ENCODE measurements around the gene RFX2.
"Not testable (repeated sequence)": the region's sequence is repeated elsewhere in the genome, so short reads cannot be mapped to it uniquely, and the experiment has no call there.

The RFX2 gene

GRCh38 chr19:5987077-5987818, 123.1 kb downstream of the RFX2 start:
- DNase-seq, result peak; percentile 75

DNA sequence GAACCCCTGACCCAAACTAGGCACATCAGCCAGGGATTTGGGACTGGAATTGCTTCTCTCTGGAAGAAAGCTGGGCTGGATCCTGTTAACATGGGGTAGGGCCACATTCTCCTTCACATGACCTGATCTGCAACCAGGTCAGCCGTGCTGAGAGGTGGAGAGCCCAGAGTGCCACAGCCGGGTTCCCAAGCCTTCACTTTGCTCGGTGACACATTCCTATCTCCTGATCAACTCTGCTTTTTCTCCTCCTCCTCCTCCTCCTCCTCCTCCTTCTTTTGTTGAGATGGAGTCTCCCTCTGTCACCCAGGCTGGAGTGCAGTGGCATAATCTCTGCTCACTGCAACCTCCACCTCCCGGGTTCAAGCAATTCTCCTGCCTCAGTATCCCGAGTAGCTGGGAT, 124.5 kb downstream of the RFX2 start:
- DNase-seq, result not testable (repeated sequence)

GRCh38 chr19:5985098-5985783, 125.1 kb downstream of the RFX2 start:
- no peak for DNase-seq

- no peak for DNase-seq
Observed at GRCh38 chr19:5984600-5984999, 125.7 kb downstream of the RFX2 start.

GRCh38 chr19:5983367-5983955, 126.8 kb downstream of the RFX2 start:
- no peak for DNase-seq

DNA sequence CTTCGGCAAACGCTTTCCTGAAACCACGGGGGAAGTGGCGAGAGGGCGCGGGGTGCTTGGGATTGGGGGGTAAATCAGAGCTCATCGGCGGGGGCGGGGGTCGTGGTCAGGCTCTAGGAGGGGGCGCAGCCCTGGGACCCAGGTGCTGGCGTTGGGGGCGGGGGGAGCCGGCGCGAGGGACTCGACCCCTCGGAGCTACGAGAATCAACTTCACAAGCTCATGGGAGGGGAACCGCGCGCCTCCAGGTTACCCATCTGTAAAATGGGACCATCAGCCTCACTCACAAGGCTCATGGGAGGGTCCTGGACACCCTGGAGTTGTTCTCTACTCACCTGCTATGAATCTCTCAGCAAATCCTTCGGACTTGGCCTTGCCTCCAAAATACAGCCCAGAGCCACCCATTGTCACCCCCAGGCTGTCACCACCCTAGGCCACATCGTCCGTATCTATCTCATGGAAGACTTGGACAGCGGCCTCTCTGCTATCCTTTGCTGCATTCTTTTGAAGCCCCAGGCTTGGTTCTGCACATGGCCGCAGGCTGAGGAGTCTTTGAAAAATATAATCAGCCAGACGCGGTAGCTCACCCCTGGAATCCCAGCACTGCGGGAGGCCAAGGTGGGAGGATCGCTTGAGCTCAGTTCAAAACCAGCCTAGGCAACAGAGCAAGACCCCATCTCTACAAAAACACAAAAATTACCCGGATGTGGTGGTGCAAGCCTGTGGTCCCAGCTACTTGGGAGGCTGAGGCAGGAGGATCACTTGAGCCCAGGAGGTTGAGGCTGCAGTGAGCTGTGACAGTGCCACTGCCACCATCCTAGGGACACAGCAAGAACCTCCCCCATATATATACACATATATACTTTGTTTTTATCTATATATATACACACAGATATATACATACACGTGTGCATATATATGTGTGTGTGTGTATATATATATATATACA, 131.4 kb downstream of the RFX2 start:
- no peak for DNase-seq

DNA sequence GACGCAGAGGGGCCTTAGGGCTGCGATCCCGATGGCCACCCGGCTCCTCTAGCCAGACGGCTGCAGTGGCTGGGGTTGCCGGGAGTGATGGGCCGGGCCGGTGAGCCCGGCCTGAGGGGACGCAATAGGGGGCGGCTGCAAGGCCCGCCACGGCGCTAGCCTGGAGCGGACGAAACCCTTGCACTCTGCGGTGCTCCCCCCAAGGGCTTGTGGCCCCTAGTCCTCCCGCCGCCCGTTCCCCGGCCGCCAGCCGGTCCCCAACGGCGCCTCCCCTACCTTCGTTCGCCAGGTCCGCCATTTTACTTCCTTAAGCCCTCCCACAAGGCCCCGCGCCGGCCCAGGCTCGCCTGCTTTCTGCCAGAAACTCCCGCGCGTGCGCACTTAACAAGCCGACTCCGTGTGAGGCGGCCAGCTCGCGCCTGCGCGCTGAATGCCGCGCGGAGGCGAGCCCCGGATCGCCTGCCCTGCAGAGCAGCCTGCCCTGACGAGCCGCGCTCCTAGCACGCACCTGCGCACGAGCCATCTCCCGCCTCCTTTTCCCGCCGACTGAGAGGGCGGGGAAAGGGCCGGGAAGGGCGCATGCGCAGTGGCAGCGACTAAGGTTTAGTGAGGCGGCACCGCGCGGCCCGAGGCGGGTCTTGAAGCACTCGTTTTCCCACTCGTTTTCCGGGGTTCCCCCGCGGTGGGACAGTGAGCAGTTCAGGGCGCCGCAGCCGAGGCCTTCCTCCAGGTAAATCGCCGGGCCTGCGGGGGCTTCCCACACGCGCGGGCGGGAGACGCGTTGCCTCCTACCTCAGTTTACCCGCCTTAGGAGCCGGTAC, 132.3 kb downstream of the RFX2 start, which contains the start of gene RANBP3:
Gene RANBP3, minus strand, starts transcription at position 356 of the 821 bp plus-strand sequence. Its CDS starts 58 bp downstream, at position 298.
- peak; percentile 99 for DNase-seq

DNA sequence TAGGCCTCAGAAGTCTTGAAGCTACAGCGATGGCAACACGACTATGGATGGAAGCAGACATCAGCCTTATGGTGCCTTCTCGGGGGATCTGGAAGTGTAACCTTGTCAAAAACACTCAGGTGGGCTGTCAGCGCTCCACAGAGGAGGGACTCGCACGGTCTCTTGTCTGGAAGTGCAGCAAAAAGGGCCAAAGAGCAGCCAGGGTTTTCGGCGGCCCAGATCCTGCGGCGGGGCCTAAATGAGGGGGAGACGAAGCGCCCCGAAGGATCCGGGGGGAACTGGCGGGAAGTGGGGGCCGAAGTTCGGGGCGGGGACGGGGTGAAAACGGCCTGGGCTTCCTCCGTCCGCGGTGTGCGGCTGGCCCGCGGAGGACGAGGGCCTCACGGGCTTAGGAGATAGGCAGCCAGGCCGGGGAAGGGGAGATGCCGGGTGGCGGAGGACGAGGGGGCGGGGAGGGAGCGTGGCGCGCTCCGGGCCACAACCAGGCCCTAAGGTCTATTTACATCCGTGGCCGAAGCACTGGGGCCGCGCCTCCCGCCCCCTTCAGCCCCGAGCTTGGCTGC, 133.0 kb downstream of the RFX2 start:
- no peak for DNase-seq

DNA sequence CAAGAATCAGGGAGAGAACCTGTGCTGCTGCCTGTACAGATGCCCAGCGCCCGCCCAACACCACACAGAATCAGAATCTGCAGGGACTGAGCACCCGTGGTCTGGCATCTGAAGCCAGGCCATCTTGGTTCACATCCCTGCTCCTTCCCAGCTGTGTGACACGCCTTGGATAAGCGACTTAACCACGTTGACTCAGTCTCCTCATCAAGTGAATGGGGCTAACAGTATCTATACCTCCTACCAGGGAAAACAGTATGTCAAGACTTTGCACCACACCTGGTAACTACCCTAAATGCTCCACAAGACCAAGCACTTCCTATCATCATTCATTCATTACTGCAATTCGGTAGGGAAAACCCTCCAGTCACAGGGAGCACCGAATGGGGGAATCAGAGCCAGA, 133.5 kb downstream of the RFX2 start:
- DNase-seq, result no peak

DNA sequence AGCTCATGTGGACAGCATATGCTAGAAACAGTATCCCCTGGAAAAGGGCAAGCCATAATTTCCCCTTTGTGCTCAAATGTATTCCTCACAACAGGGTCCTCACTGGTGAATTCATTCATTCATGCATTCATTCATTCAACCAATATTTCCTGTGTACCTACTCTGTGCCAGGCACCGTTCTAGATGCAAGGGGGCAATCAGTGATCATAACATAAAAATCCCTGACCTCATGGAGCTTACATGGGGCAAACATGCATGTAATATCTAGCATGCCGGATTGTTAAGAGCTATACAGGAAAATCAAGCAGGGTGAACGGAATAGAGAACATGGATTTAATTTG, 134.9 kb downstream of the RFX2 start:
- DNase-seq, result no peak

DNA sequence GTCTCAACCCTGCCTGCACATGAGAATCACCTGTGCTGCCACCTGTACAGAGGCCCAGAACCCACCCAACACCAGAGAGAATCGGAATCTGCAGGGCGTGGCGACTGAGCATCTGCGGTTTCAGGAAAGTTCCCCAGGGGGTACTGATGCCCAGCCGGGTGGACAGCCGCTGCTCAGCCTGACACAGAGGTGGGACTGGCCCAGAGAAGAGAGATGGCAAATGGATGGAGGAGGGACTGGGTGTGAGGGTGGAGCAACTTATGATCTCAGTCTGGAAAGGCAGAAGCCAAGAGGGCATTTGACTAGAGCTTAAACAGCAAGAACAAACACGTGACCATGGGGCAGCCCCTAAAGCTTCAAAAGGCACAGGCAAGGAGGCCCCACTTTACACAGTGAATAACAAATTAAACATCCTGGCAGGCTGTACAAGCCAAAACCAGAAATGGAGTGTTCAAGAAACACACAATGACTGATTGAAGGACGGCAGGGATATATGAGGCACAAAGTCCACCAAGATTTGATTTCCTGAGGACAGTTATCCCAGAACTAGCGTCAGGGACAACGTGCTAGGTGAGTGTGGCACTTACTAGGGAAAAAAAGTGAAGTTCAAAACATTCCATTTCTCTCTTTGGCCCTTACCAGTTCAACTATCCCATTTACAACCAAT, 135.4 kb downstream of the RFX2 start:
- peak; percentile 46 for DNase-seq

DNA sequence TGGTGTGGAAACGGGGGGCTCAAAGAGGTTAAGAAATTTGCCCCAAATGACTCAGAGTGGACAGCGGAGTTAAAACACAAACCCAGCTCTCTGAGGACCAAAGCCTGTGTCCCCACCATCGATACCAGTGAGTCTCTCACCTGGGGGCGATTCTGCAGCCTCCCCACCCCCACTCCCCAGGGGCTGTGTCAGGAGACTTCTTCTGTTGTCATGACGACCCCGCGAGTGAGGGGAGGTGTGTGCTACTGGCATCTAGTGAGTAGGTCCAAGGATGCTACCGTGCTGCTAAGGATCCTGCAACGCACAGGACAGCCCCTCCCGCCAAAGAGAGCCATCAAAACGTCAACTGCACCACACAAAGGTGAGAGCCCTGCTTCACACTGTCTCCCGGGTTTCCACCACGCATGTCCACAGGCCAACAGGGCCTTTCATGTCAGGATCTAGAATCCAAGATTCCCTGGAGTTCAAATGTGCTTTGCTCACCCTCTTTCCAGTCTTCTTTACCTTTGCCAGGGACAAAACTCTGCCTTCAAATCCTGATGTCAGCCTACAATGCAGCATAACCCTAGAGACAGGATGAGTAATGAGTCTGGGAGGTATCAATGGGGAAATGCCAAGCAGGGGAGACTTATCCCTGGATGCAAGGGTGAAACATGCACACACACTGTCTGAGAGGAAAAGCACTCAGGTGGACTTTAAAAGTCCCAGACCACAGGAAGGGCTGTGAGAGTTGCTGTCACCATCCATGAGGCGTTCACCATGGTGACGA, 136.2 kb downstream of the RFX2 start:
- no peak for DNase-seq

GRCh38 chr19:5973376-5973775, 136.9 kb downstream of the RFX2 start:
- DNase-seq, result no peak

GRCh38 chr19:5972355-5972731, 138.0 kb downstream of the RFX2 start:
- DNase-seq, result no peak

GRCh38 chr19:5971714-5972354, 138.5 kb downstream of the RFX2 start:
- no peak for DNase-seq

DNA sequence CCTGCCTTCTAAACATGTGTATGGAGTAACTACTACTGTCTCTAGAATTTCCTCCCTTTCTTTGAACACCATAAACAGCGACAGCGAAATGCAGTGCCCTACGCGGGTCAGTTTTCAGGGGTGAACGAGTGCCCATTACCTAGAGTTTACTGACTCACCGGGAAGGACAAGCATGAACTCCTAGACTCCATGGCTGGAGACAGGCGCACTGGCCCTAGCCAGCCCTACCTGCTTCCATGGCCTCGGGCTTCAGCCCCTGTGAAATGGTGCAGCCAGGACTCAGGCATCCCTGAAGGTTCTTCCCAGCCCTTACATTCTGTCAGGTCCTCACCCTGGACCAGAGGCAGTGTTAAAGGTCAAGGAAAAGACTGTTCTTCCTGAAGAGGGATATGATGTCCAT, 140.8 kb downstream of the RFX2 start:
- DNase-seq, result no peak

DNA sequence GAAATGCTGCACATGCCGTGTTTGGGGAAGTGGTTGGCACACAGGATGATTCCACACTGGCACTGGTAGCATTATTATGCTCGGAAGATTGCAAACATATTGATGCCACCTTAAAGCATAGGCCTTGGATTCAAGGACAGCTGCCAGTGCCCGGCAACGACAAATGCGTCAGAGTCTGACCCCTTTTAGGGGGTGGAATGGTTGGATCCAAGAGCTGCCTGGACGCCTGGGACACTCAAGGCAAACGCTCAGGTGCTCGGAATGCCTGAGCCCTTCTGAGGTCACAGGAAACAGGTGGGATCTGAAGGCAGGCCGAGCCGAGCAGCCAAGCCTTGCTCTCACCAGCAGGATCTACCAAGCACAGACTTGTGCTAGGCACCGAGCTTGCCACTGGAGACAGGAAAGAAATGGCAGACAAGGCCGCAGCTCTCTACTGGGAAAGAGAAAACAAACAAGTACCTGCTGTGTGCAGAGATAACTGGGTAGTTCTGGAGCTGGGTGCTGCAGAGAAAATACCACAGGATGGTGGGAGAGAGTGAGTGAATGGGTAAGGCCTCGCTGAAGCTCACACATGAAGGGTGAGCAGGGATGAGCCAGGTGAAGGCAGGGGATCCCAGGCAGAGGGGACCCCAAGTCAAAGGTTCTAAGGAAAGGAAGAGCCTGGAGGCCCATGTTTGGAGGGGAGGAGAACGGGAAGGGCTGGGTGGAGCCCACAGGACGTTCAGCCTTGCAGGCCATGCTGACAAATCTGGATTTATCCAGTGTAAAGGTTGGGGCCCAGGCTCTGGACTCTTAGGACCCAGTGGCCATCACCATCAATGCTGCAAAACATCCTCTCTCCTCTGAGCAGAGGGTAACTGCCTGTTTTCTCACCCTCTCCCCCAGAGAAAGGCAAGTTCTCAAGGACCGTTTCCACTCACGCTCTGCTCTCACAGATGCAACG, 141.6 kb downstream of the RFX2 start:
- DNase-seq, result no peak

DNA sequence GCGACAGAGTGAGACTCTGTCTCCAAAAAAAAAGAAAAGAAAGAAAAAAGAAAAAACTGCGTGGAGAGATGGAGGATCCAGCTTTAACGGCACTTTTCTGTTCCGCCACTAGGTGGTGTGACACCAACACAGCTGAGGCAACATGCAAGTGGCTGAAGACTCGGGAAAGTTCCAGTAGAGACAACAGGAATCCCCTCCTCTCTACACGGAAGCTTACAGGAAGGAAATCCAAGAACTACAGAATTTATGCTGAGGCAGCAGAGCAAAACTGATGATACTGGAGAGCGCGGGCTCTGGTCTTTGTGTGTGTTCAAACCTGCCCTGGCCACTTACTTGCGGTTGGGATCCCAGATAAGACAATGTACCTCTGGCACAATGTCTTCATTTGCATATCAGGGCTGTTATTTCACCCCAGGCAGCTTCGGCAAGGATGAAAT, 142.3 kb downstream of the RFX2 start:
- peak; percentile 74 for DNase-seq

GRCh38 chr19:5967571-5967970, 142.7 kb downstream of the RFX2 start:
- DNase-seq, result no peak

Data from CD4-positive, alpha-beta T cell treated with Interleukin-12 subunit alpha and Interleukin-12 subunit beta, for 1 hour (primary cell).